Suprapubic skin (tissue), 3 donors: ENCODE measurements around the gene RPRD2.

ENCODE experiments used
- CTCF ChIP-seq, 2 donors: fragments of 200-600 bp in 1 of 2; fragments of 450-650 bp in 1 of 2; sonication (generic) in 1 of 2; IDR thresholded peaks; one replicate each; pipeline ENCODE4 v1.5.1; 2016 to 2019; ENCODE audit warnings: antibody characterized with exemption in 2 of 2, mild to moderate bottlenecking in 1 of 2, moderate library complexity in 1 of 2
- POLR2A ChIP-seq, 2 donors: fragments of 450-650 bp; IDR thresholded peaks; one replicate each; pipeline ENCODE4 v1.6.1; 2017; ENCODE audit warnings: antibody characterized with exemption in 2 of 2, mild to moderate bottlenecking in 2 of 2, moderate library complexity in 2 of 2

DNA sequence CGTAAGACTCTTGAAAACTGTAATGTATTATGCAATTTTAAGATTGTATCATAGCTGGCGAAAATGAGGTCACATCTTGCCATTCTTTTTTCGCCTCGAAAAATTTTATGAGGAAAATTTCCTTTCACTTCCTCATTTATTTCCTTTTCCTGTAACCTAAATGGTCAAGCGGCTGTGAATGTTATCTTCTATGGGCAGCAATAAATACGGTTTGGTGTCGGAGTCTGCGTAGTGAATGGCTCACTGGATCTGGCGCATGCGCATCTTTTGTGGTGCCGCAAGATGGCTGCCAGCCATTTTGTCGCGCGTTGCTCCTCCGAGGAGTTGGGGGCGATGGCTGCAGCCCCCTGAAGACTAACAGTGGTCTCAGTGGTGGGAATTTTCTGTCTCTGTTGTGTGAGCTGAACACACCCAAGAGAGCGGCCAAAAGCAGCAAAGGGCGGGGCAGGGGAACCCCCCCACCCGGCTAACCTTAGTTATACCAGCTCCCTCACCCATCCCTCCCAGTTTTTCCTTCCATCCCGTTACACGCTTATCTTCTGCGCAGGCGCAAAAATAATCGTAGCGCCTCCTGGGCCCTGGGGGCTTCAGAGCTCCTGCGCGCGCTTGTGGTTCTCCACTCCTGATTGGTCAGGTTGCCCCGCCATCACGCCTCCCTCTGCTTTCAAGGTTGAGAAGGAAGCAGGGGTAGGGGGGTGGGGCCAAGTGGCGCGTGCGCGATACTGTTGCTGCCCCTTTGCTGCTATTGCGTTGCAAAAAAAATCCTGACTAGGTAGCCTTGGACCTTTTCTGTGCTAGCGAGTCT, at the start of gene RPRD2:
- TF ChIP-seq CTCF (IDR thresholded peaks at IDR 0.05) (no peak), POLR2A (IDR thresholded peaks at IDR 0.05) (peak; percentile 17 to 19)
